H1 (cell line): Measurements from ENCODE around the gene SPSB1. TPM values are rescaled to one million over a fixed set of nuclear protein-coding genes. Genes with fewer than 3 reads are reported as not detected.

Experiments used
- JUN ChIP-seq: IDR thresholded peaks from 2 replicates; pipeline ENCODE4 v1.6.1; 2011; ENCODE audit warnings: low read depth, mild to moderate bottlenecking, improper control_type of control experiment, low read length
- JUND ChIP-seq: IDR thresholded peaks from 2 replicates; pipeline ENCODE4 v1.6.1; 2011; ENCODE audit warnings: mild to moderate bottlenecking, improper control_type of control experiment, low read length
- KDM1A ChIP-seq: fragments of 200-600, 300-600 bp; sonication (generic); IDR thresholded peaks from 2 replicates; pipeline ENCODE4 v1.7.1; 2016; ENCODE audit warnings: mild to moderate bottlenecking, low read length, borderline replicate concordance
- SAP30 ChIP-seq: fragments of 300-600 bp; sonication (generic); IDR thresholded peaks from 2 replicates; pipeline ENCODE4 v1.7.1; 2012; ENCODE audit warnings: low read length, moderate library complexity, mild to moderate bottlenecking, inconsistent platforms; ENCODE audit not compliant: insufficient read depth, insufficient replicate concordance
- polyA plus RNA-seq, 7 experiments: library from polyadenylated mRNA; depleted of rRNA in 3 of 7; stranded (reverse) in 5 of 7; unstranded in 2 of 7; fragments of >200 nt in 5 of 7; fragments of 200-250 nt in 2 of 7; gene quantifications; 1 replicate in 5 of 7; 2 replicates in 1 of 7; 4 replicates in 1 of 7; pipeline versions ENCODE4 v1.2.1 to v1.2.3, GENCODE V29; 2011 to 2013; ENCODE audit warnings: missing spikeins in 2 of 7, mixed read lengths in 2 of 7
- total RNA-seq: library from RNA; stranded (reverse); fragmentation: NEBNext Ultra II Directional; extraction: Animal tissue kit (Norgen Biotek cat#: 25700); gene quantifications from 2 replicates; pipeline ENCODE4 v1.2.1, GENCODE V29; 2021

The SPSB1 gene
- total and polyA plus RNA-seq, 2 of the 8 experiments (the other 6 are each of a cell fraction or from before 2014, with no cell fraction given): 5.3 to 6.4 TPM

GRCh38 chr1:9293533-9294404 is 1.1 kb downstream of the SPSB1 start (continued):
- TF ChIP-seq JUN (no peak), JUND (no peak), KDM1A (no peak), SAP30 (no peak)
